ENCODE data around the gene ZNF181.

ZNF181 gene

GRCh38 chr19:34788074-34788473 is 54.0 kb downstream of the ZNF181 start:
- no peak for TF ChIP-seq CTCF (IDR thresholded peaks at IDR 0.05; ENCODE audit: low read depth, low read length)
- no peak overlapping the region for H3K4me3 ChIP-seq (ENCODE audit: low read depth, low read length)
- in situ Hi-C loops (cut with HindIII; ENCODE audit: low sequenced_read_pairs), result no loop called here
- no peak for DNase-seq (ENCODE audit: low read depth, low spot score)

GRCh38 chr19:34793565-34793964 is 59.5 kb downstream of the ZNF181 start:
- no peak for DNase-seq (ENCODE audit: low read depth, low spot score)
- no peak for TF ChIP-seq CTCF (IDR thresholded peaks at IDR 0.05; ENCODE audit: low read depth, low read length)
- in situ Hi-C loops (cut with HindIII; ENCODE audit: low sequenced_read_pairs), result no loop called here
- H3K4me3 ChIP-seq (ENCODE audit: low read depth, low read length), result no peak overlapping the region

GRCh38 chr19:34794066-34794960 is 60.3 kb downstream of the ZNF181 start:
- no peak overlapping the region for H3K4me3 ChIP-seq (ENCODE audit: low read depth, low read length)
- TF ChIP-seq CTCF (IDR thresholded peaks at IDR 0.05; ENCODE audit: low read depth, low read length), result no peak
- in situ Hi-C loops (cut with HindIII; ENCODE audit: low sequenced_read_pairs), result no loop called here
- DNase-seq (ENCODE audit: low read depth, low spot score), result no peak
